ENCODE results near the gene ISY1. TPM values are rescaled to one million over a fixed set of nuclear protein-coding genes. Genes with fewer than 3 reads are reported as not detected.
A peak's percentile ranks its signal among the peaks of the same experiment; 100 is the strongest.

ISY1 gene
- total RNA-seq, 2 experiments from 2014 or later: 28.2 to 28.5 TPM

DNA sequence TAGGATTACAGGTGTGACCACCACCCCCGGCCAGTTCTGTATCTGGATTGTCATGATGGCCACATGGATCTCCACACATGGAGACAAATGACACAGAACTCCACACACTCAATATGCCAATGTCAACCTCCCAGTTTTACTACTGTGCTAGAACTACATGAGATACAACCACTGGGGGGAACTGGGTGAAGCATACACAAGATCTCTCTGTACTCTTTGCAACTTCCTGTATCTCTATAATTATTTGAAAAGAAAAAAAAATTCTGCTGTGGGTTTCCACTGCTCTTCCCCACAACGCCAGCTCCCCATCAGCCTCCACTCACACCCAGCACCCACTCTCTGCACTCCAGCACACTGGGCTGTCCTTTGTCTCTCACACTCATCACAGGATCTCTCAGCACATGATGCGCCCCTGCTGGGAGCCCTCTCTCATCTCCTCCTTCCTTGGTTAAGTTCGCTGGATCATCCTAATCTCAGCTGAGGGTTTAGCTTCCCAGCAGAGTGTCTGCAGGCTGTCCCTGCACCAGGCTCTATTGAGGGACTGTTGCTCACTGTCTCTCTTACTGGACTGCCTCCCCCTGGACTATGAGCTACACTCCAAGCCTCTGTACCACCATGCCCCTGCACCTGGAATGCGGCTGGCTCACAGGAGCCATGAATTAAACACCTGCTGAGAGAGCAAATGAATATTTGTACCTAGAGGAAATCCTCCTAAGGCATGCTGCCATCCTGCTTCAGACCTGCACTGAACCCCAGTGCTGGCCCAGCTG, 28.6 kb downstream of the ISY1 start:
- Mint-ChIP-seq H3K4me1 (ENCODE audit: low read depth) (peaks cover 21% of the 10 kb centered on the region), H3K9me3 (no peaks in the 10 kb centered on the region), H3K36me3 (ENCODE audit: low read depth) (peaks cover 81% of the 10 kb centered on the region), H3K27ac (peak overlapping the region; percentile 43), H3K27me3 (no peaks in the 10 kb centered on the region), H3K4me3 (no peak overlapping the region)
- no peak overlapping the region for H3K27ac ChIP-seq (ENCODE audit: low read depth in 1 of 2, low read length in 2 of 2)
- TF ChIP-seq CTCF (IDR thresholded peaks at IDR 0.05): no peak
- peaks cover 3% of the 10 kb centered on the region for H3K4me1 ChIP-seq (ENCODE audit: insufficient read depth, low read length)
- intact Hi-C loops (cut with DNase I, micrococcal nuclease): no loop called here
- DNase-seq (no peak), ATAC-seq (ENCODE audit: poor library complexity) (peak; percentile 62)
- H3K9me3 ChIP-seq (ENCODE audit: control insufficient read depth in 1 of 2, insufficient read depth in 1 of 2, low read length in 2 of 2): no peaks in the 10 kb centered on the region
- H3K27me3 ChIP-seq (ENCODE audit: control insufficient read depth in 1 of 2, insufficient read depth in 2 of 2, low read length in 2 of 2): no peaks in the 10 kb centered on the region
- POLR2A ChIA-PET: interaction anchor here (1.6 to 6.6 kb wide), 2 partner anchors 12 to 29 kb away, joined by 3 to 47 read pairs; partner anchors contain the start of gene RAB43
- H3K36me3 ChIP-seq (ENCODE audit: insufficient read depth, low read length): peaks cover 74% of the 10 kb centered on the region
- no peak overlapping the region for H3K4me3 ChIP-seq (ENCODE audit: low read length)
- CTCF ChIA-PET: no interaction called here

GRCh38 chr3:129131465-129132088, 29.3 kb downstream of the ISY1 start:
- peaks cover 3% of the 10 kb centered on the region for H3K4me1 ChIP-seq (ENCODE audit: insufficient read depth, low read length)
- H3K9me3 ChIP-seq (ENCODE audit: control insufficient read depth in 1 of 2, insufficient read depth in 1 of 2, low read length in 2 of 2): no peaks in the 10 kb centered on the region
- H3K27ac ChIP-seq (ENCODE audit: low read depth in 1 of 2, low read length in 2 of 2): no peak overlapping the region
- Mint-ChIP-seq H3K27ac (no peak overlapping the region), H3K36me3 (ENCODE audit: low read depth) (peaks cover 82% of the 10 kb centered on the region), H3K9me3 (no peaks in the 10 kb centered on the region), H3K4me1 (ENCODE audit: low read depth) (peaks cover 25% of the 10 kb centered on the region), H3K4me3 (no peak overlapping the region), H3K27me3 (no peaks in the 10 kb centered on the region)
- POLR2A ChIA-PET: interaction anchor here (0.6 to 6.6 kb wide), 3 partner anchors 11 to 30 kb away, joined by 3 to 47 read pairs (median 3); partner anchors contain the start of gene RAB43
- intact Hi-C loops (cut with DNase I, micrococcal nuclease): no loop called here
- CTCF ChIA-PET: no interaction called here
- H3K27me3 ChIP-seq (ENCODE audit: control insufficient read depth in 1 of 2, insufficient read depth in 2 of 2, low read length in 2 of 2): no peaks in the 10 kb centered on the region
- TF ChIP-seq CTCF (IDR thresholded peaks at IDR 0.05): no peak
- peaks cover 77% of the 10 kb centered on the region for H3K36me3 ChIP-seq (ENCODE audit: insufficient read depth, low read length)
- no peak for DNase-seq
- no peak for ATAC-seq (ENCODE audit: poor library complexity)
- H3K4me3 ChIP-seq (ENCODE audit: low read length): no peak overlapping the region

- ChIA-PET POLR2A (interaction anchor here (0.6 to 6.6 kb wide), 2 partner anchors 10 to 87 kb away, joined by 3 to 47 read pairs; partner anchors contain the start of gene RAB43), CTCF (no interaction called here)
- peaks cover 72% of the 10 kb centered on the region for H3K36me3 ChIP-seq (ENCODE audit: insufficient read depth, low read length)
- Mint-ChIP-seq H3K36me3 (ENCODE audit: low read depth) (peaks cover 75% of the 10 kb centered on the region), H3K27me3 (no peaks in the 10 kb centered on the region), H3K4me1 (ENCODE audit: low read depth) (peaks cover 25% of the 10 kb centered on the region), H3K27ac (no peak overlapping the region), H3K4me3 (no peak overlapping the region), H3K9me3 (no peaks in the 10 kb centered on the region)
- peaks cover 3% of the 10 kb centered on the region for H3K4me1 ChIP-seq (ENCODE audit: insufficient read depth, low read length)
- H3K27me3 ChIP-seq (ENCODE audit: control insufficient read depth in 1 of 2, insufficient read depth in 2 of 2, low read length in 2 of 2): no peaks in the 10 kb centered on the region
- no peaks in the 10 kb centered on the region for H3K9me3 ChIP-seq (ENCODE audit: control insufficient read depth in 1 of 2, insufficient read depth in 1 of 2, low read length in 2 of 2)
- ATAC-seq (ENCODE audit: poor library complexity) (no peak), DNase-seq (no peak)
- no peak for TF ChIP-seq CTCF (IDR thresholded peaks at IDR 0.05)
- intact Hi-C loops (cut with DNase I, micrococcal nuclease): no loop called here
- no peak overlapping the region for H3K4me3 ChIP-seq (ENCODE audit: low read length)
- H3K27ac ChIP-seq (ENCODE audit: low read depth in 1 of 2, low read length in 2 of 2): no peak overlapping the region
Measured at GRCh38 chr3:129130291-129130813, 30.5 kb downstream of the ISY1 start.
